Liver (tissue), 9 donors: ENCODE measurements around the gene CEACAM16. TPM values are rescaled to one million over a fixed set of nuclear protein-coding genes. Genes with fewer than 3 reads are reported as not detected.

ENCODE experiments used
- DNase-seq: peaks from one replicate; pipeline ENCODE4 v3.0.0-alpha.2; 2017; ENCODE audit warnings: low spot score
- H3K27ac ChIP-seq, 2 donors: one replicate each; pipeline ENCODE4 v1.7.0; 2013; ENCODE audit warnings: inconsistent platforms in 2 of 2, low read length in 2 of 2, control low read depth in 1 of 2, low read depth in 1 of 2, mild to moderate bottlenecking in 1 of 2
- H3K27me3 ChIP-seq, 4 donors: one replicate each; pipeline versions ENCODE4 v1.6.1 to v1.7.0; 2013; ENCODE audit warnings: low read length in 3 of 4, inconsistent platforms in 1 of 4, mild to moderate bottlenecking in 1 of 4, moderate library complexity in 1 of 4; ENCODE audit not compliant: control insufficient read depth in 4 of 4, insufficient read depth in 4 of 4
- H3K36me3 ChIP-seq, 4 donors: one replicate each; pipeline versions ENCODE4 v1.6.1 to v1.7.0; 2013; ENCODE audit warnings: low read length in 3 of 4, mild to moderate bottlenecking in 3 of 4, low read depth in 1 of 4, moderate library complexity in 1 of 4; ENCODE audit not compliant: control insufficient read depth in 4 of 4, insufficient read depth in 3 of 4
- H3K4me1 ChIP-seq, 4 donors: one replicate each; pipeline versions ENCODE4 v1.6.1 to v1.7.0; 2013; ENCODE audit warnings: low read length in 3 of 4, mild to moderate bottlenecking in 3 of 4, moderate library complexity in 1 of 4; ENCODE audit not compliant: control insufficient read depth in 4 of 4, insufficient read depth in 4 of 4
- H3K4me3 ChIP-seq, 3 donors: one replicate each; pipeline versions ENCODE4 v1.6.1 to v1.7.0; 2013; ENCODE audit warnings: low read length in 3 of 3, control low read depth in 1 of 3, low read depth in 1 of 3, mild to moderate bottlenecking in 1 of 3
- H3K9ac ChIP-seq, 2 donors: one replicate each; pipeline ENCODE4 v1.7.0; 2013; ENCODE audit warnings: low read length in 2 of 2, mild to moderate bottlenecking in 2 of 2, moderate library complexity in 2 of 2, control low read depth in 1 of 2, low read depth in 1 of 2
- H3K9me3 ChIP-seq, 4 donors: one replicate each; pipeline versions ENCODE4 v1.6.1 to v1.7.0; 2013; ENCODE audit warnings: low read length in 3 of 4; ENCODE audit not compliant: control insufficient read depth in 4 of 4
- ATF3 ChIP-seq: IDR thresholded peaks from 2 replicates; pipeline ENCODE4 v1.6.1; 2016; ENCODE audit warnings: antibody characterized with exemption
- CTCF ChIP-seq: fragments of 150-350 bp; IDR thresholded peaks from 2 replicates; pipeline ENCODE4 v1.5.1; 2017; ENCODE audit warnings: improper control_type of control experiment, low read depth, low read length; ENCODE audit not compliant: missing input control
- EGR1 ChIP-seq, 2 donors: IDR thresholded peaks; 2 replicates each; pipeline ENCODE4 v1.6.1; 2016 to 2018; ENCODE audit warnings: antibody characterized with exemption in 2 of 2, low read depth in 2 of 2
- FOXA1 ChIP-seq: IDR thresholded peaks from 2 replicates; pipeline ENCODE4 v1.6.1; 2016; ENCODE audit warnings: antibody characterized with exemption
- FOXA2 ChIP-seq: IDR thresholded peaks from 2 replicates; pipeline ENCODE4 v1.6.1; 2016; ENCODE audit warnings: antibody characterized with exemption
- GABPA ChIP-seq, 2 donors: IDR thresholded peaks in 1 of 2; conservative IDR thresholded peaks in 1 of 2; 2 replicates each; pipeline ENCODE4 v1.6.1; 2016; ENCODE audit warnings: antibody characterized with exemption in 2 of 2, mild to moderate bottlenecking in 1 of 2, moderate library complexity in 1 of 2
- HNF4A ChIP-seq, 2 donors: conservative IDR thresholded peaks; 2 replicates each; pipeline ENCODE4 v1.6.1; 2016; ENCODE audit warnings: antibody characterized with exemption in 2 of 2, mild to moderate bottlenecking in 2 of 2
- JUND ChIP-seq, 2 donors: IDR thresholded peaks; 2 replicates each; pipeline ENCODE4 v1.6.1; 2016; ENCODE audit warnings: antibody characterized with exemption in 2 of 2
- MAX ChIP-seq: IDR thresholded peaks from 2 replicates; pipeline ENCODE4 v1.6.1; 2016; ENCODE audit warnings: antibody characterized with exemption
- NR2F2 ChIP-seq: IDR thresholded peaks from 2 replicates; pipeline ENCODE4 v1.6.1; 2016; ENCODE audit warnings: antibody characterized with exemption
- RAD21 ChIP-seq, 2 donors: IDR thresholded peaks; 2 replicates each; pipeline ENCODE4 v1.6.1; 2016; ENCODE audit warnings: antibody characterized with exemption in 2 of 2, mild to moderate bottlenecking in 2 of 2
- REST ChIP-seq: IDR thresholded peaks from 2 replicates; pipeline ENCODE4 v1.6.1; 2016; ENCODE audit warnings: antibody characterized with exemption, mild to moderate bottlenecking
- TAF1 ChIP-seq: conservative IDR thresholded peaks from 2 replicates; pipeline ENCODE4 v1.6.1; 2016; ENCODE audit warnings: antibody characterized with exemption, mild to moderate bottlenecking
- YY1 ChIP-seq: IDR thresholded peaks from 2 replicates; pipeline ENCODE4 v1.6.1; 2016; ENCODE audit warnings: antibody characterized with exemption, mild to moderate bottlenecking
- ZBTB33 ChIP-seq: IDR thresholded peaks from 2 replicates; pipeline ENCODE4 v1.6.1; 2016; ENCODE audit warnings: antibody characterized with exemption
- WGBS: extraction: QIAGEN DNeasy Blood & Tissue Kit; methylation state at CpG from one replicate; pipeline ENCODE4 v1.1.7; 2013; 5-methylcytosine and 5-hydroxymethylcytosine counted together
- polyA plus RNA-seq, 2 donors: library from polyadenylated mRNA; stranded (reverse) in 1 of 2; unstranded in 1 of 2; fragments of 200-250 nt in 1 of 2; fragments of >200 nt in 1 of 2; fragmentation: Nextera tagmentation in 1 of 2; extraction: Ambion mirVana in 1 of 2; gene quantifications; one replicate each; pipeline versions ENCODE4 v1.2.1 to v1.2.3, GENCODE V29; 2013 to 2015
- total RNA-seq, 2 donors: library from RNA; depleted of rRNA; stranded (reverse); fragments of >200 nt; gene quantifications; one replicate each; pipeline ENCODE4 v1.2.3, GENCODE V29; 2014
- donor health status: healthy.
- donor health status: healthy.
- donor health status: healthy.
- donor health status: healthy.
- donor health status: healthy.

CEACAM16 gene
- total and polyA plus RNA-seq, 4 donors = 0.09 TPM; not detected in 3

GRCh38 chr19:44696939-44697669, 1.8 kb upstream of the CEACAM16 start:
- H3K9me3 ChIP-seq = no peaks in the 10 kb centered on the region
- WGBS = 58% methylated on average over 22 of the region's 22 CpGs
- no peaks in the 10 kb centered on the region for H3K36me3 ChIP-seq
- TF ChIP-seq JUND (IDR thresholded peaks at IDR 0.05) (no peak), ATF3 (no peak), FOXA1 (no peak), FOXA2 (no peak), CTCF (no peak), YY1 (no peak), MAX (no peak), REST (no peak), EGR1 (IDR thresholded peaks at IDR 0.05; ENCODE audit: low read depth in 2 of 2) (no peak), HNF4A (conservative IDR thresholded peaks at IDR 0.05) (no peak), RAD21 (IDR thresholded peaks at IDR 0.05) (no peak), GABPA (IDR thresholded peaks at IDR 0.05 in 1 of 2, conservative IDR thresholded peaks at IDR 0.05 in 1 of 2) (no peak), ZBTB33 (no peak), TAF1 (no peak)
- H3K4me1 ChIP-seq = peaks cover 15 to 51% (median 47%) of the 10 kb centered on the region in 4 donors
- DNase-seq = no peak
- H3K27me3 ChIP-seq = no peaks in the 10 kb centered on the region
- no peak overlapping the region for H3K9ac ChIP-seq
- H3K27ac ChIP-seq = peak overlapping the region in 1 of 2 donors; percentile 13
- no peak overlapping the region for H3K4me3 ChIP-seq

GRCh38 chr19:44697670-44698034, 1.3 kb upstream of the CEACAM16 start:
- Histone ChIP-seq H3K9me3 (no peaks in the 10 kb centered on the region), H3K27ac (peak overlapping the region in 1 of 2 donors; percentile 37), H3K9ac (no peak overlapping the region), H3K27me3 (no peaks in the 10 kb centered on the region), H3K36me3 (no peaks in the 10 kb centered on the region), H3K4me1 (peaks cover 11 to 45% (median 42%) of the 10 kb centered on the region in 4 donors), H3K4me3 (no peak overlapping the region)
- 78% methylated on average over 4 of the region's 4 CpGs for WGBS
- no peak for DNase-seq
- TF ChIP-seq CTCF = no peak
- TF ChIP-seq MAX = no peak
- no peak for TF ChIP-seq REST
- no peak for TF ChIP-seq NR2F2
- no peak for TF ChIP-seq FOXA2
